Stimulated activated CD4-positive, alpha-beta T cell treated with anti-CD3 and anti-CD28 coated beads, Interleukin-4, amount 100 ng/mL, for 48 hours (primary cell): ENCODE data around the gene NR6A1.

ENCODE experiments used
- DNase-seq, 2 donors: peaks; one replicate each; pipeline ENCODE4 v3.0.0-alpha.2; 2020; ENCODE audit warnings: low read depth in 2 of 2

Gene NR6A1

DNA sequence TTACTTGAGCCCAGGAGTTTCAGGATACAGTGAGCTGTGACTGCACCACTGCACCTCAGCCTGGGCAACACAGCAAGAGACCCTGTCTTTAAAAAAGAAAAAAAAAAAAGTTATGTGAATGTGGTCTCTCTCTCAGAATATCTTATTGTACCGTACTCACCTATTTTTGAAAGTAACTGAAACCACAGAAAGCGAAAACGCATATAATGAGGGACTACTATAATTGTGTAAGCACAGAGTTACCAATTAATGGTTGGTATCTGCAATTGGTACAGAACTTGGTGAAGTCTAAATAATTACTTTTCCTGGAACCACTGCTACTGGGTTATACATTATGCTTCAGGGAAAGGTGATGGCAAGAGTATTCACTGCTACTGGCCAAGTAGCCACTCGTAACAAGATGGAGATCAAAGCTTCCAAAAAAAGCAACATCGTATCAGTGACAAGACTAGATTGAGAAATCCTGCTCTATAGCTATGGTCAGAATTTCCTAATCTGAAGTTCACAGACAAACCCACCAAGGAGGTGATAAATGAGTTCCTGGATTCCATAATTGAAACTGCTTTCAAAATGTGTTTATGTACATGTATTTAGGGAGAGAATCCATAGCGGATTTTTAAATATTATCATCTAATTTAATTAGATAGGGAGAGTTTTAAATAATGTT lies 82.7 kb downstream of the NR6A1 start:
- no peak for DNase-seq

DNA sequence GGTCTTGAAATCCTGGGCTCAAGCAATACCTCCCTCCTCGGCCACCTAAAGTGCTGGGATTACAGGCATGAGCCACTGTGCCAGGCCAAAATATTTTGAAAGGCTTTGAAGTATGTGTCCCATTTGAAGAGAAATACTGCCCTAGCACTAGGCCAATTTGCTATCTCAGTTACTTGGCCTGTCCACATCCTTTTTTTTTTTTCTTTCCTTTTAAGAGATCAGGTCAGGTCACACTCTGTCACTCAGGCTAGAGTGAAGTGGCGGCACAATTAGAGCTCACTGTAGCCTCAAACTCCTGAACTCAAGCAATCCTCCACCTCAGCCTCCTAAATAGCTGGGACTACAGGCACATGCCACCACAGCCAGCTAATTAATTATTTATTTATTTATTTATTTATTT lies 84.2 kb downstream of the NR6A1 start:
- no peak for DNase-seq

GRCh38 chr9:124685217-124685616 lies 85.9 kb downstream of the NR6A1 start:
- DNase-seq = no peak

DNA sequence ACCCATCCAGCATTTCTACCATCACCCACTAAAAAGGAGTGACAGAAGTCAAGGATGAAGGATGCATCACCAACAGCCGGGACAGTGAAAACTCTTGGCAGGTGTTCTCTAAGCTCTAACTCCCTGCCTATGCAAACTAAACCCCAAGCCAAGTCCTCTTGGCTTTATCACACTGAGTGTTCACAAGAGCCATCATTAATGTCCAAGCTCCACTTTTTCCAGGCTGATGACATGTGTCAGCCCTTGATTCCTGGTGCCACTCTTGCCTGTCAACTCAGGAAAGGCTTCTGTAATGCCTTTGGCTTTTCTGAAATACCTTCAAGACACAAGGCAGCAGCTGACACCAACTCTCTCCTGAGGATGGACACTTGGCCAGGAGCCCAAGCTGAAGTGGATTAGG lies 86.9 kb downstream of the NR6A1 start:
- no peak for DNase-seq

DNA sequence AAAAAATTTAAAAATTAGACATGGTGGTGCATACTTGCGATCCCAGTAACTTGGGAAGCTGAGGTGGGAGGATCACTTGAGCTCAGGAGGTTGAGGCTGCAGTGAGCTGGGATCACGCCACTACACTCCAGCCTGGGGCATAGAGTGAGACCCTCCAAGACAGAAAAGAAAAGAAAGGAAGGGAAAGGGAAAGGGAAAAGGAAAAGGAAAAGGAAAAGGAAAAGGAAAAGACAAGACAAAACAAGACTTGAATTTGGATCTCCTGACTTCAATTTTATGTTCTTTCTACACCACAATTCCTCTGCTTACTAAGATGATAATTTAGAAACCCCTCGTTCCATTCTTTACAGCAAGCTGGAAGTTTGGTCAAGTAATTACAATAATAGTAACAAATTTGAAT lies 88.1 kb downstream of the NR6A1 start:
- no peak for DNase-seq

GRCh38 chr9:124680714-124681390 lies 90.3 kb downstream of the NR6A1 start:
- no peak for DNase-seq

- no peak for DNase-seq
Measured at GRCh38 chr9:124680049-124680448, 91.1 kb downstream of the NR6A1 start.

- no peak for DNase-seq
Measured at GRCh38 chr9:124676159-124676551, 95.0 kb downstream of the NR6A1 start.

- DNase-seq = no peak
Measured at GRCh38 chr9:124675261-124676158, 95.6 kb downstream of the NR6A1 start.

DNA sequence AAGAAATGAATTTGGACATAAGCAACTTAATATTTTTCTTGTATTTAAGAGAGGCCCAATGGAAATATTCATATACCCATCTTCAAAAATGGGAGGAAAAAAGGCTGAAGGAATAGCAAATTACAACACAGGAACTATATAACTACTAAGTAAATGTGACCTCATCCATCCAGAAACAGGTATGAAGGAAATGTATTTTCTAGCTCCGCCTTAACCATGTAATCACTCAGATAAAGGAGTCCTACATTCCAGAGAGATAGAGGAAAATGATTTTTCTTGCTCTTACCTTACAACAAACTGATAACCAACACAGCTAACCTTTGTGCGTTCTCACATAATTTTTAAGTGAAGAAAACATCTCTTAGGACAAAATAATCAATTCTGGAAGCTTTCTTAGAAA lies 96.5 kb downstream of the NR6A1 start:
- DNase-seq = no peak

- DNase-seq = no peak
Measured at GRCh38 chr9:124673063-124673462, 98.0 kb downstream of the NR6A1 start.

DNA sequence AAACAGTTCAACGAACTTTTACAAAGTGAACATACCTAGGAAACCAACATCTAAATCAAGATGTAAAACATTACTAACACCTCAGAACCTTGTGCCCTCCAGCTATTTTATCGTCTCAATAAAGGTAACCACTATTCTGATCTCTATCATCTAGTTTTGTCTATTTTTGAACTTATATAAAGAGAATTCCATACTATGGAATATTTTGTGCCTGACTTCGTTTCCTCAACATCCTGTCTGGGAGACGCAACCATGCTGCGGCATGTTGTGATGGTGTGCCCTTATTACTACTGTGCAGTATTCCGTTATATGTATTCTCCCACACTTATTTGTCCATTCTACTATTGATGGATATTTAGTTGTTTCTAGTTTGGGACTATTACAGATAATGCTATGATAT lies 99.2 kb downstream of the NR6A1 start:
- DNase-seq = no peak

GRCh38 chr9:124666642-124667041 lies 104.5 kb downstream of the NR6A1 start:
- no peak for DNase-seq

DNA sequence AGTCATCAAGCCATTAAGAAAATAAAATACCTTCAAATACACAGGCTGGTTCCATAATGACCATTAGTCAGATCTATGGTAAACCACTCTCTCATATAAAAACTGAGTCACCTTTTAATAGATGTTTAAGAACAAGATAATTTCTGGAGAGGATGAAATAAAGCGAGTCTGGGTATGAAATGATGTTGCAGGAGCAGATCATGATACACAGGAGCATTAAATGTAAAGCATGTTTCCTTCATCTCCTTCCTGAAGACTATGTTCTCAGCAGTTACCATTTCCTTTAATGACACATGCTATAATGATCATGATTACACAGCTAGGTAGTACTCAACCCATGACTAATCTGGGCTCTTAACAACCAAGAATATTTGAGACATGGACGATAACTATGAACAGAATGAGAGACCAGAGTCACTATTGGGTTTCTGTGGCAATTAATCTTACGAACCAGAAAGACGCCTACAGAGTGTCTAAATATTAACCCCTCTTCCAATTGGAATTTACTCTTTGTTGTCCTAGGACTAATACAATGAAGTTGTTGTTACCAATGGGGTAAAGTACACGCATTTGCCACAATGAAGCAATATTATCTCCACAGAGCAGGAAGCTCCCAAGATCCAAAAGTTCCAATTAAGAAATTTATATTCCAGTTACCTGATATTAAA lies 105.6 kb downstream of the NR6A1 start:
- DNase-seq = no peak

DNA sequence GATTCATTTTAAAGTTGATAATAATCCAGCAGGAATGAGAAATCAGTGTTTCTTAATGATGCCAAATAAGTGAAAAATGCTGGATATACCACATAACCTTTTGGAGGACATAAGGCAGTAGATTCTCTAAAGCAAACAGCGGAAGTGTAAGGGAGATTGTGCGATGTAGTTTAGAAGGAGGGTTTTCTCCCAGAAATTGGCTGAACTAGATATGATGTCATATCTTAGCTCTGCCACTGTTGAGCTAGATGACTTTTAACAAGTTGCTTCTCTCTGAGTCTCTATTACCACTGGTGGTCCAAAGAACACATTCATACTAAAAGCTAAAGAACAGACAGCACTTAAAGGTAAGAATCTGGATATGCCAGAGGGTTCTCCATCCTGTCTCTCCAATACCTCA lies 107.0 kb downstream of the NR6A1 start:
- DNase-seq = no peak

DNA sequence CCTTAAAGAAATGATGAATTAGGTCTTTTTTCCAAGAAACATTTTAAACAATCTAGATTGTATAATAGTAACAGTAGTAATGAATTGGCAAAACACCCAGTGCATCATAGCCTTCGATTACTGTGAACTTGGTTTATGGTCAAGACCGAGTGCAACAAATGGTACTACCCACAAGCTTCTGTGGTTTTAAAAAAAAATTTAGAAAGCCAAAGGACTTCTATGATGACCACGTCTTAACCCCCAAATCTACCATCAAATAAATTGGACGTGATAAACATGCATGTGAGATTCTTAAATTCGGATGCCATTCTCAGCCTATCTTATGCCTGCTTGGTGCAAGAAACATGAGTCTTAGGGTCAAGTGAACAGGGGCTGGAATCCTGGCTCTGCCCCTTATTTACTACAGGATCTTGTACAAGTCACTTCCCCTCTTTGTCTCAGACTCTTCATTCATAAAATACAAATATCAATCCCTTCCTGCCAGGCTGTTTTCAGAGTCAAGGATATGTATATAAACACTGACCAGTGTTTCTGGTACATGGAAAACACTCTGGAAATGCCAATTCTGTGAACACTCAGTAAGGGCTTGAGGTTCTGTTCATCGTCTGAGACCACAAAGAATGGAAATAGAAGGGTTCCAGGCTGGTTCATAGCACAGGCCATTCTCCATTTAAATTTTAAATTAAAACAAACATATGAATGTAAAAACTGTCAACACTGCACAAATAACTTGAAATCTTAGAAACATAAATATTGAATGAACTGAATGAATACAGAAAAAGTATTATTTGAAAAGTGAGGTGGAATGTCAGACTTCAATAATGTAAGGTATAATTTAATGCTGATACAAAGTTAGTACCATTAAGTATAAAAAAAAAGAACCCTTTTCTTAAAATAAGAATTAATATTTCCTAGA lies 107.8 kb downstream of the NR6A1 start:
- DNase-seq = no peak

DNA sequence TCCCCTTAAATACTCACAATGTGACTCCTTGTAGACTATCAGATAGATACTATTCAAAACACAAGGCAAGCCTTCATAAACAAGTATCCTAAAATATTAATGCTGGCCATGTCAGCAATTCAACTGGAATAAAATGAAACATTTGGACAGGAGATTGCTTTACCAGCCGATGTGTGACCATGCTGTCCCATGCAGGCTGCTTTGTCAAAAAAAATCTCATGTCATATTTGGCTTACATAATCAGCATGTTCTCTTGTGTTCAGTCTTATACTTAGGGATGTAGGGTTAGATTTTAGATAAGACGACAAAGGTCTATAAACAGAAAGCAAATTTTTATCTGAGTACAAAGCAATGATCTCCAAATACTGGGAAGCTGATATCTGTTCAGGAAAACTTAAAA lies 108.5 kb downstream of the NR6A1 start:
- no peak for DNase-seq

DNA sequence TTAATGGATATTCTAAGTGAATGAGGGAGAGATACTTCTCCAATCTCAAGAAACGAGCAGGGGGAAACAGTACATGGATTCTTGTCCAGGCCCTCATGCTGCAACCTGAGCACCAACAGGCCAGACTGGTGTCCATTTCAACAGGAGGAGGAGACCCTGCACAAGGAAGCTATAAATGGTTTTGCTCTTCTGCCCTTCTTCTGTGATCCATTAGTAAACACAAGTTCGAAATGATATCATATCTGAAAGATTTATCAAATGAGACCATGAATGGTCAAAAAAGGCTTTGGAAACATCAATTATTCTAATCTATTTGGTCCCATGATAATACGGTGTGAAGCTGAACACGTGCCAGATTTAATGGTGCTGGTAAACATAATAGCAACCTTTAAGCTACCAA lies 109.8 kb downstream of the NR6A1 start:
- DNase-seq = no peak

DNA sequence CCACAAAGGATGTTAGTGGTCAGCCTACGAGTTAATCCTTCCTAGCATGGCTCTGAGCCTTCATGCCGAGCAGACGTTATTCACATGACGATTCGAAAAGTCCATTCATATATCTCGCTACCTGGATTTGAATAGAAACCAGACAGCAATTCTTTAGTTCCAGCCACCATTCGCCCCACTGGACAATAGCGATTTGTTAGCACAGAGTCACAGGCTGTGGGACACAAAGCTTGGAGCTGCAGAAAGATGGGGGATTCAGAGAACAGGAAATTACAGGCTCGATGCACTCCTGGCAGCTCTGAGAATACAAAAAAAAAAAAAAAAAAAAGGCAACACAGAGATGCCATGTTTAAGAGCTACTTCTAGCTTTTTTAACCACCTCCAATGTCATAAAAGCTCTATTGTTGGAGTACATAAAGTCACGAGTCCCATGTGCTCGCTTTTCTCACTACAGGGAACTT lies 110.7 kb downstream of the NR6A1 start:
- DNase-seq = no peak

- DNase-seq = peak in 1 of 2 donors; percentile 15
Measured at GRCh38 chr9:124659099-124659659, 111.9 kb downstream of the NR6A1 start.
